ENCODE data around the gene EGFL7.

The EGFL7 gene

GRCh38 chr9:136645352-136645902, 17.3 kb upstream of the EGFL7 start:
- DNase-seq = no peak

- DNase-seq = peak; percentile 23
Measured at GRCh38 chr9:136645903-136646754, 16.6 kb upstream of the EGFL7 start.

DNA sequence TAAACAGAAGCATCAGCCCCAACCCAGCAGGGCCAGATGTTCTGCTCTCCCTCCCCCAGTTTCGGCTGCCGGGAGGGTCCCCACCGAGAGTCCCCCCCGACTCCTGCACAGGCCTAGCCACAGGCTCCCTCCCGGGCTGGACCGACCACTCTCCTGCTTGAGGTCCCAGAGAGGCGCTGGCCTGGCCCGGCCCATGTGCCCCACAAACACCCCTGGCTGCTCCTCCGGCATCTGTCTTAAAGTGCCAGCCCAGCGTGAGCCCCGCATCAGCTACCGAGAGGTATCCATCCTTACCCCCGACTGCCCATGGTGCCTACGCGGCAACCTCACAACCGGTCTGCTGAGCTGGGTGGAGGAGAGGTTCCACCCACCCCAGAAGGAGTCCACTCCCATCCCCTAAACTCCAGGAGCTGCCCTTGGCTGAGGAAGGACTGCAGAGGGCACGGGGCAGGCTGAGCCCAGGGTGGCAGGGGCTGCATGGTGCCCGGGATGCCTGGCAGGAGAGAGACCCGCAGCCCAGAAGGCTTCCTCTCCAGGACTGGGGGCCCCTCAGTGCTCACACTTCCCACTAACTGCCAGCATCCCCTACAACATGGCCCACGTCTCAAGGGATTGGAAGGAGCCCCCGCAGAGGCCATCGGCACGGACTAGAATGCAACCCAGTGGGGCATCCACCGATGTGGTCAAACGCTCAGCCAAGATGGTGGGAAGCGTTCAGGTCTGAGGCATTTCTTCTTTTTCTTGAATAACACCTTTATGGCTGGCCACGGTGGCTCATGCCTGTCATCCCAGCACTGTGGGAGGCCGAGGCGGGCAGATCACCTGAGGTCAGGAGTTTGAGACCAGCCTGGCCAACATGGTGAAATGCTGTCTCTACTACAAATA, 15.6 kb upstream of the EGFL7 start:
- no peak for DNase-seq

GRCh38 chr9:136648751-136649150, 14.0 kb upstream of the EGFL7 start:
- no peak for DNase-seq

- DNase-seq = no peak
Measured at GRCh38 chr9:136650021-136650420, 12.7 kb upstream of the EGFL7 start.

- no peak for DNase-seq
Measured at GRCh38 chr9:136650648-136651047, 12.1 kb upstream of the EGFL7 start.

GRCh38 chr9:136651860-136652259, 10.9 kb upstream of the EGFL7 start:
- DNase-seq = no peak

GRCh38 chr9:136653323-136654079, 9.2 kb upstream of the EGFL7 start:
- DNase-seq = no peak

DNA sequence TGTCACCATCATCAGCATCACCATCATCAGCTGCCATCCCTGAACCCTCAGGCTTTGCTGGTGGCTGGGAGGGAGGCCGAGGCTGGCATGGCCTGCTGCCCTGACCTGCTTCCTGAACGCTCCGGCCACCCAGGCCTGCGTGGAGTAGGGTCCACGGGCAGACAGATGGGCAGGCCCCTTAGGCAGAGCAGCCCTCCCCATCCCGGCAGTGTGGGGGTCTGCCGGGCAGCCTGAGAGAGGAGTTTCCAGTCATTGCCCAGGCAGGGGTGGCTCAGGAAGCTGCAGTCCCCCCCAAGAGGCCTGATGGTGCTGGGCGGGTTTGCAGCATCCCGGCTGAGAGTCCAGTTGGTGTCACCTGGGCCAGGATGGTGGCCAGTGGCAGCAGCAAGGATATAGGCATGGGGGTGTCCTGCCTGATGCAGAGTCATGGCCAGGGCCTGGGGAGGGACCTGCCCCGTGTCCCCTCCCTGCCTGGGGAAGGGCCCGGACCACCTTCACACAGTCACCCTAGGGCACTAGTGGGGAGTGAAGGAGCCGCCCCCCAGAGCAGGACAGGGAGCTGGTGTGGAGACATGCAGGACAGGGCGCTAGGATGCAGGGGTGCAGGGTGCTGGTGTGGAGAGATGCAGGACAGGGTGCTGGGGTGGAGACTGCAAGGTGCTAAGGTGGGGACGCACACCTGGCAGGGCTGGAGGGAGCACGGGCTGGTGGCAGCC, 7.7 kb upstream of the EGFL7 start:
- DNase-seq = no peak

GRCh38 chr9:136655536-136656182, 7.1 kb upstream of the EGFL7 start:
- no peak for DNase-seq

- no peak for DNase-seq
Measured at GRCh38 chr9:136656183-136656738, 6.5 kb upstream of the EGFL7 start.

DNA sequence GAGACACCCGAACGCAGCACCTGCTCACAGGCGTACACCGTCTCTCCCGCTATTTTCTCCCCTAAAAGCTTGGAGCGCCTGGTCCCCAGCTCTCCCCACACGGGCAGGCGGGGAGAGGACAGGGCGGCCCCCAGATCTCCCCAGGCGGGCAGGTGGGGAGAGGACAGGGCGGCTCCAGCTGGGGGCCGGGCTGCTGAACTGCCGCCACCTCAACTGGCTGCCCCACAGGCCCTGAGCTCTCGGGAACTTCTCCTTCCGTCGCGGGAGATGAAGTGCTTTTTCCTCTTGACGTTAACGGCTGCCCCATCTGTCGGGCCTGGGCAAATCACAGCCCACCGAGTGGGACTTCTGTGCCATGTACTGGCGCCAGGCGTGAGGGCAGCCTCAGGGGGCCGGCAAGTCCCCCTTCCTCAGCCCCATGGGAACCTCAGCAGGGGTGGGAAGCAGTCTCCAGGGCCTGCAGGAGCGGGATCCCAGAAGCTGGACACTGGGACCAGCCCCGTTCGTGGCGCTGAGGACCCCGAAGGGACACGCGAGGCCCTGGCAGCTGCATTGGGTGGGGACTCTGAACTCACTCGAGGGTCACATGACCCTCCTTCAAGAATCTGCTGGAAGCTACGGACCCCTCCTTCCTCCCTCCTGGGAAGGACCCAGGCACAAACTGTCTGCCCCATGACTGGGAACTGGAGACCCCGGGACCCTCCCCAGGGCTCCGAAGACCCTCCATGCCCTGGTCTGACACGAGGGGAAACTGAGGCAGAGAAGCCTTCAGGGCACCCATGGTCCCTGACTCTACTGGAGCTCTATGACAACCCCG, 5.7 kb upstream of the EGFL7 start:
- no peak for DNase-seq

DNA sequence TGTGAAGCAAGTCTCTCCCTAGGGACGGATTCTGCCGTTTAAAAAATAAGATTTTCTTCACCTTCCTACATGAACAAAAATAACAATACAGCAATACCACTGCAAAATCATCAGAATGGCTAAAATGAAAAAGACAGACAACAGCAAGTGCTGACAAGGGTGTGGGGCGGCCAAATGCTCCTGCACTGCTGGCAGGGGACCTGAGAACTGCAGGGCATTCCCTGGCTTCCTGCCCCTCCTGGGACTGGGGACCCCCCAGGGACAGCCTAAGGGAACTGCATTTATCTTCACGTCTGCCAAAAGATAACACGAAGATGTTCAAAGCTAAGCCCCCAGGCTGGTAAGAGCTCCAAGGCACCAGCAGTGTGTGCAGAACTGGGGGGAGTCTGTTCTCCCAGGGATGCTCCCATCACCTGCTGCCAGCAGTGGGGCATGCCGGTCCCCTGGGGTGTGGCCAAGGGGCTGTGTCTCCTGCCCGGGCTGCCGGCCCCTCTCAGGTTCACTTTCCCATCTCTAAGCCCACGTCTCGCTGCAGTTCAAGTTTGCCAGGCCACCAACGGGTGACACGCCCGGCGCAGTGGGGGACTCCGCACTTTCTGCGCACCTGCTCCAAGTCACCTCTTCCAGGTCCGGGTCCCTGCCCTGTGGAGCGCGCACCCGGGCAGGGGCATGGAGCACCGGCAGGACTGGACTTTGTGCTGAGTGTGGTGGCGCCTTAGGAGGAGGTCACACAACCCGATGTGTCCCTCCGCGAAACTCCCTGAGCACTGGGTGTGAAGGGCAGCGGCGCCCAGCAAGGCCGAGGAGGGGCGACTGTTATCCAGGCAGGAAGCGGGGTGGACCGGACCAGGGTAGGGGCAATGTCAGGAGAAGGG, 4.5 kb upstream of the EGFL7 start:
- DNase-seq = no peak

- DNase-seq = no peak
Measured at GRCh38 chr9:136658849-136659535, 3.7 kb upstream of the EGFL7 start.

- DNase-seq = no peak
Measured at GRCh38 chr9:136659861-136660784, 2.6 kb upstream of the EGFL7 start.

GRCh38 chr9:136660971-136661550, 1.7 kb upstream of the EGFL7 start:
- DNase-seq = no peak

DNA sequence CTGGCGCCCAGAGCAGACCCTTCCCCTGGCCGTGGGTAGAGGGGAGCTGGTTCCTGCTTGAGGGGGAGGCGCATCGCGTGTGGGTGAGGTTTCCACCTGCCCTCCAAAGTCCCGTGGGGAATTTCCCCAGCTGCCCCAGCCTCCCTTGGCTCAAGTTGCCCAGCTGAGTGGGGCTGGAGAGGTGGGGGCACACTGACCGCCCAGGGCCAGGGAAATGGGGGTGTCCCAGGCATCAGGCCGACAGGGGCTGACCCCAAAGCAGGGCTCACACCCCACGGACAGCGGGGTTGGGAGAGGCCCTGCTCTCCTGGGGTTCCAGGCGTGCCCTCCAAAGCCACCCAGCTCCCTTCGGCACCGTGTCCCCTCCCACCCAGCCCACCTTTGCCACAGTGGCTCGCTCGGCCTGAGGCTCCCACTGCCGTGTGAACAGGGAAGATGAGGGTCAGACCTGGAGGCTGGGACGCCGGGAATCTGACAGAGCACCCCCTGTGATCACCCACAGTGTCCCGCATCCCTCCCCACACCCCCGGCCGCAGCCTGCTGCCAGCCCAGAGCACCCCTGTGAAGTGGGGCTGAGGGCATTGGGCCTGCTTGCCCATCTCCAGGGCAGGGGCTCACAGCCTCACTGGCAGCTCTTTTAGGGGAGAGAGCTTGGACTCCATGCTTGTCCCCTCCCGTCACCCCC, 933 bp upstream of the EGFL7 start:
- DNase-seq = no peak

Data from fibroblast of skin of right biceps (primary cell).